Measurements from ENCODE around the gene HLCS. TPM values are rescaled to one million over a fixed set of nuclear protein-coding genes. Genes with fewer than 3 reads are reported as not detected.
"Not testable (repeated sequence)": the region's sequence is repeated elsewhere in the genome, so short reads cannot be mapped to it uniquely, and the experiment has no call there.

Gene HLCS
- total RNA-seq, 1 donor from 2014 or later: 15.9 TPM

DNA sequence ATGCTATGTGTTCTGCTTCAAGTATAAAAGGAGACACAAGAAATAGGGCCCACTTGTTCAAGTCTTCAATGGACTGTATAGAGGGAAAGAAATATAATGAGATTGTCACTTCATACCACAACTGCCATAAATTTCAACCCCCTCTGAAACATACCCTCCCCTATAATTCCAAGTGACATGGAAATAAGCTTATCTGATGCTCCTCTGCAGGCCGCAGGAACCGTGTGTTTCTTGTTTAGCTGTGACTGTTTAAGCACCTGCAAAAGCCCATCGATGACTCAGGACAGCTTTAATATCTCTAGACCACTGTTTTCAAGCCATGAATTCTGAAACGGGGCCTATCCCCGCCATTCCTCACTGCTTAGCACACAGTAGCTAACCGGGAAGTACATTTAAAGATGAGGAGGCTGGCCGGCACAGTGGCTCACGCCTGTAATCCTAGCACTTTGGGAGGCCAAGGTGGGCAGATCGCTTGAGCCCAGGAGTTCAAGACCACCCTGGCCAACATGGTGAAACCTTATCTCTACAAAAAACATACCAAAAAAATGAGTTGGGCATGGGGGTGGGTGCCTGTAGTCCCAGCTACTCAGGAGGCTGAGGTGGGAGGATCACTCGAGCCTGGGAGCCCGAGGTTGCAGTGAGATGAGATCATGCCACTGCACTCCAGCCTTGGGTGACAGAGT lies 4.2 kb downstream of the HLCS start:
- H3K27ac Mint-ChIP-seq (ENCODE audit: unreplicated experiment): no peak overlapping the region
- peaks cover 12% of the 10 kb centered on the region for H3K9me3 Mint-ChIP-seq (ENCODE audit: unreplicated experiment)
- H3K27me3 Mint-ChIP-seq (ENCODE audit: unreplicated experiment): peaks cover 8% of the 10 kb centered on the region
- H3K36me3 Mint-ChIP-seq (ENCODE audit: unreplicated experiment): peaks cover 5% of the 10 kb centered on the region
- H3K4me3 Mint-ChIP-seq (ENCODE audit: unreplicated experiment): no peak overlapping the region
- DNase-seq: no peak
- H3K4me1 Mint-ChIP-seq (ENCODE audit: low read depth, unreplicated experiment): peaks cover 12% of the 10 kb centered on the region
- TF ChIP-seq, protein P1, sequence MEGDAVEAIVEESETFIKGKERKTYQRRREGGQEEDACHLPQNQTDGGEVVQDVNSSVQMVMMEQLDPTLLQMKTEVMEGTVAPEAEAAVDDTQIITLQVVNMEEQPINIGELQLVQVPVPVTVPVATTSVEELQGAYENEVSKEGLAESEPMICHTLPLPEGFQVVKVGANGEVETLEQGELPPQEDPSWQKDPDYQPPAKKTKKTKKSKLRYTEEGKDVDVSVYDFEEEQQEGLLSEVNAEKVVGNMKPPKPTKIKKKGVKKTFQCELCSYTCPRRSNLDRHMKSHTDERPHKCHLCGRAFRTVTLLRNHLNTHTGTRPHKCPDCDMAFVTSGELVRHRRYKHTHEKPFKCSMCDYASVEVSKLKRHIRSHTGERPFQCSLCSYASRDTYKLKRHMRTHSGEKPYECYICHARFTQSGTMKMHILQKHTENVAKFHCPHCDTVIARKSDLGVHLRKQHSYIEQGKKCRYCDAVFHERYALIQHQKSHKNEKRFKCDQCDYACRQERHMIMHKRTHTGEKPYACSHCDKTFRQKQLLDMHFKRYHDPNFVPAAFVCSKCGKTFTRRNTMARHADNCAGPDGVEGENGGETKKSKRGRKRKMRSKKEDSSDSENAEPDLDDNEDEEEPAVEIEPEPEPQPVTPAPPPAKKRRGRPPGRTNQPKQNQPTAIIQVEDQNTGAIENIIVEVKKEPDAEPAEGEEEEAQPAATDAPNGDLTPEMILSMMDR (IDR thresholded peaks at IDR 0.05; ENCODE audit: partially characterized antibody, unreplicated experiment): no peak

DNA sequence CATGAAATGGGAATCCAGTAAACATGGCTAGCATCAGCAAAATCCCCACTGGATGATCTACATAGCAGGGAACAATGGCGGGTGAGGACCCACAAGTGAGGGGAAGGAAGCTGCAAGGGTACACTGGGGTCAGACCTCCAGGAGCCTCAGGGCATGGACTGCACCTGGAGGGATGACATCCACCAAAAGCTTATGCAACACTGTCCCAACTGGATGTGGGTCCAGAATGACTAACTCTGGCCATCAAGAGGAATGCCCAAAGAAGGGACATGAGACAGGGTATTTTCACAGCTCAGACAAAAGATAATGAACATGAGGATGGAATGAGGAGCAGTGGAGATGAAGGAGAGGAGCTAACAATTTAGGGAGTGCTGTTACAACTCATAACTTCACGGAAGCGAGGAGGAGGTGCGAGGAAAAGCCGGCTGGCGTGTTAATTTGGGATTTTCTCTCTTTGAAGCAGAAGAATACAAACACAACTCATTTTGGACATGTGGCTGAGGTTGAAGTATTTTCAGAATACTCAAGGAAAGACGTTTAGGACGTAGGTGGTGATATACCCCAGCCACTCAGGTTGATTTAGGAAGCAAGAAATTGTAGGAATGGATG lies 5.7 kb downstream of the HLCS start:
- no peak for DNase-seq
- no peak overlapping the region for H3K4me3 Mint-ChIP-seq (ENCODE audit: unreplicated experiment)
- peak overlapping the region; percentile 15 for H3K27ac Mint-ChIP-seq (ENCODE audit: unreplicated experiment)
- peaks cover 12% of the 10 kb centered on the region for H3K4me1 Mint-ChIP-seq (ENCODE audit: low read depth, unreplicated experiment)
- TF ChIP-seq, protein P1 (IDR thresholded peaks at IDR 0.05; ENCODE audit: partially characterized antibody, unreplicated experiment): no peak
- H3K9me3 Mint-ChIP-seq (ENCODE audit: unreplicated experiment): peaks cover 11% of the 10 kb centered on the region
- peaks cover 5% of the 10 kb centered on the region for H3K36me3 Mint-ChIP-seq (ENCODE audit: unreplicated experiment)
- peaks cover 11% of the 10 kb centered on the region for H3K27me3 Mint-ChIP-seq (ENCODE audit: unreplicated experiment)

DNA sequence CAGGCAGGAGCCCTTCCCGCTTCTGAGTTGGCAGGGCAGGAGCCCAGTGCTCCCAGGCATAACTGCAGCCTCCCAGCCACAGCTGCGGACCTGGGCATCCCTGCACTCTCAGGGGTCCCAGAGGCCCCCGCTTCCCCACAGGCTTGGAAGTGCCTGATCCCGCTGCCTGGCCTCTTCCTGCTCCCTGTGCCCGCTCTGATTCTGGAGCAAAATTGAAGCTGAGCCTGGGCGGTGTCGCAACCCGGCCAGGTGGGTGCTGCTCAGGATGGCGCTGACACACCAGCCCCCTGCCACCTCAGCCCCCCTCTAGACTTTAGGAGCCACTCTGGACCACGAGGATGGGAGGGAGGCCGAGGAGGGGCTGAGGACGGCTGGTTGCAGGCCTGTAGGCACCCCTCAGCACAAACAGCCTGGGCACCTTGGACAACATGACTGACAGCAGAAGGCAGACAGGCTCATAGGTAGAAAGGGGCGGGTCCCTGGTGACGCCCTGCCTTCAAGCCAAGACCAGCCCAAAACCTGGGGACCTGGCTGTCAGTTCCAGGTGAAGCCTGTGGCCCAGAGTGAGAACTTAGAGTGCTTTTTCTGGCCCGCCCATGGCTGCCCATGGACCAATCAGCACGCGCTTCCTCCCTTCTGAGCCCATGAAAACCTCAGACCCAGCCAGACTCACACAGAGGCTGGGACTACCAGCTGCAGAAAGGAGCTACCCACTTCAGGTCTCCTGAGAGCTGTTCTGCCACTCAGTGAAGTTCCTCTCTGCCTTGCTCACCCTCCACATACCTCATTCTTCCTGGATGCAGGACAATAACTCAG lies 7.2 kb downstream of the HLCS start:
- no peak overlapping the region for H3K4me3 Mint-ChIP-seq (ENCODE audit: unreplicated experiment)
- peaks cover 3% of the 10 kb centered on the region for H3K9me3 Mint-ChIP-seq (ENCODE audit: unreplicated experiment)
- DNase-seq: no peak
- H3K36me3 Mint-ChIP-seq (ENCODE audit: unreplicated experiment): peaks cover 5% of the 10 kb centered on the region
- H3K27ac Mint-ChIP-seq (ENCODE audit: unreplicated experiment): no peak overlapping the region
- H3K4me1 Mint-ChIP-seq (ENCODE audit: low read depth, unreplicated experiment): no peaks in the 10 kb centered on the region
- TF ChIP-seq, protein P1 (IDR thresholded peaks at IDR 0.05; ENCODE audit: partially characterized antibody, unreplicated experiment): no peak
- peaks cover 5% of the 10 kb centered on the region for H3K27me3 Mint-ChIP-seq (ENCODE audit: unreplicated experiment)

DNA sequence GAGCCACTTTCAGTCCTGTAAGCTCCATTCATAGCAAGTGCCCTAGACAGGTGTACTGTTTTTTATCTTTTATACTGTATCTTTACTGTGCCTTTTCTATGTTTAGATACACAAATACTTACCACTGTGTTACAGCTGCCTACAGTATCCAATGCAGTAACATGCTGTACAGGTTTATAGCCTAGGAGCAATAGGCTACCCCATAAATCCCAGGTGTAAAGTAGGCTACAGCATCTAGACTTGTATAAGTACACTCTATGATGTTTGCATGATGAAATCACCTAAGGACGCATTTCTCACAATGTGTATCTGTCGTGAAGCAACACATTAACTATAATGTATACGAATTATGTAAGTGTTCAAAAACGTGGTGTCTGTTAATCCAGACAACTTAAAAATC lies 10.7 kb downstream of the HLCS start:
- no peak for DNase-seq
- Mint-ChIP-seq H3K27ac (ENCODE audit: unreplicated experiment) (no peak overlapping the region), H3K27me3 (ENCODE audit: unreplicated experiment) (peaks cover 3% of the 10 kb centered on the region), H3K36me3 (ENCODE audit: unreplicated experiment) (peaks cover 3% of the 10 kb centered on the region), H3K9me3 (ENCODE audit: unreplicated experiment) (no peaks in the 10 kb centered on the region), H3K4me1 (ENCODE audit: low read depth, unreplicated experiment) (no peaks in the 10 kb centered on the region), H3K4me3 (ENCODE audit: unreplicated experiment) (no peak overlapping the region)
- TF ChIP-seq, protein P1 (IDR thresholded peaks at IDR 0.05; ENCODE audit: partially characterized antibody, unreplicated experiment): no peak

DNA sequence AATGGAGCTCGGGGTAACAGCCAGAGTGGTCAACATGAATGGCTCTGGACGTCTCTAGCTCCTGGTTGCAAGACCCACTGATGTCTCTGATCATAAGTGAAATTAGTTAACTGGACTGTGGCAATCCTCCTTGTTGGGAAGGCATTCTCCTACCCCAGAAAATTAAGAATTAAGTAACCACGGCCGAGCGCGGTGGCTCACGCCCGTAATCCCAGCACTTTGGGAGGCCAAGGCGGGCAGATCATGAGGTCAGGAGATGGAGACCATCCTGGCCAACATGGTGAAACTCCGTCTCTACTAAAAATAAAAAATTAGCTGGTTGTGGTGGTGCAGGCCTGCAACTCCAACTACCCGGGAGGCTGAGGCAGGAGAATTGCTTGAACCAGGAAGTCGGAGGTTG lies 14.1 kb downstream of the HLCS start:
- not testable (repeated sequence) for H3K27me3 Mint-ChIP-seq (ENCODE audit: unreplicated experiment); DNase-seq; H3K4me3 Mint-ChIP-seq (ENCODE audit: unreplicated experiment); H3K4me1 Mint-ChIP-seq (ENCODE audit: low read depth, unreplicated experiment); H3K27ac Mint-ChIP-seq (ENCODE audit: unreplicated experiment); H3K9me3 Mint-ChIP-seq (ENCODE audit: unreplicated experiment); H3K36me3 Mint-ChIP-seq (ENCODE audit: unreplicated experiment)
